Lung microvascular endothelial cell (primary cell): ENCODE results near the gene MBTPS1. TPM values are rescaled to one million over a fixed set of nuclear protein-coding genes. Genes with fewer than 3 reads are reported as not detected.

Experiments used
- DNase-seq, 2 donors: peaks; one replicate each; pipeline versions ENCODE4 v3.0.0 to v3.0.0-alpha.2; 2010; ENCODE audit warnings: low read depth in 2 of 2
- total RNA-seq: library from RNA; depleted of rRNA; stranded (reverse); fragments of >200 nt; gene quantifications from 2 replicates; pipeline ENCODE4 v1.2.1, GENCODE V29; 2014

MBTPS1 gene
- total RNA-seq, 1 donor from 2014 or later: 106 TPM

- no peak for DNase-seq
These were observed 109.2 kb downstream of the MBTPS1 start for GRCh38 chr16:84007520-84007919.

GRCh38 chr16:84005391-84005790, 111.4 kb downstream of the MBTPS1 start:
- no peak for DNase-seq

- no peak for DNase-seq
These were observed 112.3 kb downstream of the MBTPS1 start for GRCh38 chr16:84004442-84004841.

Other genes with a start within 250 kb of the MBTPS1 start
- 1.7 and 3.6 TPM in 2 replicates for gene MLYCD, start 217.8 kb downstream of the MBTPS1 start, total RNA-seq
- gene OSGIN1, start 163.7 kb downstream of the MBTPS1 start, total RNA-seq: 0.60 and 1.3 TPM in 2 replicates
- gene NECAB2, start 148.7 kb downstream of the MBTPS1 start, total RNA-seq: not detected in 2 replicates
- gene SLC38A8, start 74.1 kb downstream of the MBTPS1 start, total RNA-seq: not detected in 2 replicates
- 25.1 and 33.5 TPM in 2 replicates for gene HSDL1, start 28.2 kb upstream of the MBTPS1 start, total RNA-seq
- under 0.01 TPM in 2 replicates for gene DNAAF1, start 28.4 kb upstream of the MBTPS1 start, total RNA-seq
- 7.2 and 16.5 TPM in 2 replicates for gene TAF1C, start 70.1 kb upstream of the MBTPS1 start, total RNA-seq
- gene ADAD2, start 74.2 kb upstream of the MBTPS1 start, total RNA-seq: not detected in 2 replicates
- not detected in 2 replicates for gene KCNG4, start 123.1 kb upstream of the MBTPS1 start, total RNA-seq
- not detected in 2 replicates for gene WFDC1, start 177.9 kb upstream of the MBTPS1 start, total RNA-seq